Smooth muscle cell (in vitro differentiated cells): ENCODE measurements around the gene SLC9A8. TPM values are rescaled to one million over a fixed set of nuclear protein-coding genes. Genes with fewer than 3 reads are reported as not detected.
A peak's percentile ranks its signal among the peaks of the same experiment; 100 is the strongest.

ENCODE experiments used
- DNase-seq: peaks from one replicate; lab custom pipeline; 2025; ENCODE audit not compliant: unreplicated experiment; lab: John Stamatoyannopoulos, UW
- H2AFZ ChIP-seq: fragments of 200-600 bp; sonication (generic); 2 replicates; pipeline ENCODE4 v1.6.0; 2016; ENCODE audit warnings: antibody characterized with exemption, low read depth, mild to moderate bottlenecking
- H3F3A ChIP-seq: fragments of 200-600 bp; sonication (generic); 2 replicates; pipeline ENCODE4 v1.6.0; 2017; ENCODE audit warnings: antibody characterized with exemption, low read depth
- H3K27ac ChIP-seq: fragments of 200-600 bp; sonication (generic); 2 replicates; pipeline ENCODE4 v1.5.1; 2016; ENCODE audit warnings: low read depth, mild to moderate bottlenecking
- H3K27me3 ChIP-seq: fragments of 200-600 bp; sonication (generic); 2 replicates; pipeline ENCODE4 v1.6.1; 2016; ENCODE audit warnings: low read depth, mild to moderate bottlenecking
- H3K36me3 ChIP-seq: fragments of 200-600 bp; sonication (generic); 2 replicates; pipeline ENCODE4 v1.5.1; 2016; ENCODE audit warnings: low read depth
- H3K4me1 ChIP-seq: fragments of 200-600 bp; sonication (generic); 2 replicates; pipeline ENCODE4 v1.5.1; 2016; ENCODE audit warnings: low read depth
- H3K4me2 ChIP-seq: fragments of 200-600 bp; sonication (generic); 2 replicates; pipeline ENCODE4 v1.6.0; 2016; ENCODE audit warnings: mild to moderate bottlenecking
- H3K4me3 ChIP-seq: fragments of 200-600 bp; sonication (generic); 2 replicates; pipeline ENCODE4 v1.5.1; 2016; ENCODE audit warnings: mild to moderate bottlenecking
- H3K79me2 ChIP-seq: fragments of 200-600 bp; sonication (generic); 2 replicates; pipeline ENCODE4 v1.6.0; 2016; ENCODE audit warnings: low read depth, mild to moderate bottlenecking
- H3K9ac ChIP-seq: fragments of 200-600 bp; sonication (generic); 2 replicates; pipeline ENCODE4 v1.6.0; 2016; ENCODE audit warnings: low read depth
- H3K9me3 ChIP-seq: fragments of 200-600 bp; sonication (generic); replicated peaks from 2 replicates; pipeline ENCODE4 v1.5.1; 2016; ENCODE audit warnings: low read depth
- H4K20me1 ChIP-seq: fragments of 200-600 bp; sonication (generic); 2 replicates; pipeline ENCODE4 v1.6.0; 2016; ENCODE audit warnings: low read depth
- CTCF ChIP-seq: fragments of 200-600 bp; sonication (generic); IDR thresholded peaks from 2 replicates; pipeline ENCODE4 v1.5.1; 2017; ENCODE audit warnings: borderline replicate concordance, mild to moderate bottlenecking, antibody characterized with exemption; ENCODE audit not compliant: insufficient read depth, poor library complexity, severe bottlenecking
- WGBS: methylation state at CpG from one replicate; pipeline ENCODE4 v1.1.7; 2016; ENCODE audit warnings: low lambda C conversion rate; 5-methylcytosine and 5-hydroxymethylcytosine counted together
- polyA plus RNA-seq: library from polyadenylated mRNA; unstranded; fragments of >200 nt; fragmentation: Nextera tagmentation; extraction: Ambion mirVana; gene quantifications from 2 replicates; pipeline ENCODE4 v1.2.1, GENCODE V29; 2016
- total RNA-seq: library from RNA; depleted of rRNA; stranded (reverse); fragments of >200 nt; gene quantifications from 2 replicates; pipeline ENCODE4 v1.2.3, GENCODE V29; 2014

Gene SLC9A8
- total and polyA plus RNA-seq, 2 experiments from 2014 or later, result 2.2 to 4.5 TPM

- H3K27ac ChIP-seq, result peak overlapping the region; percentile 100
- H3K79me2 ChIP-seq, result peaks cover 53% of the 10 kb centered on the region
- no peak for TF ChIP-seq CTCF
- no peaks in the 10 kb centered on the region for H3K9me3 ChIP-seq
- peaks cover 47% of the 10 kb centered on the region for H4K20me1 ChIP-seq
- H3K4me2 ChIP-seq, result peak overlapping the region; percentile 95
- H3F3A ChIP-seq, result peaks cover 5% of the 10 kb centered on the region
- WGBS, result 3% methylated on average over 17 of the region's 23 CpGs
- H2AFZ ChIP-seq, result peak overlapping the region; percentile 97
- no peaks in the 10 kb centered on the region for H3K27me3 ChIP-seq
- H3K9ac ChIP-seq, result peak overlapping the region; percentile 100
- H3K4me1 ChIP-seq, result peaks cover 21% of the 10 kb centered on the region
- H3K4me3 ChIP-seq, result peak overlapping the region; percentile 94
- DNase-seq, result no peak
- H3K36me3 ChIP-seq, result no peaks in the 10 kb centered on the region
Observed at GRCh38 chr20:49915118-49915379, 102.4 kb downstream of the SLC9A8 start.

GRCh38 chr20:49915380-49916145, 102.9 kb downstream of the SLC9A8 start, which contains the start of gene SPATA2:
Gene SPATA2, minus strand, starts transcription at chr20:49915529. Its CDS starts 7,039 bp downstream, at chr20:49908490.
- H3K27me3 ChIP-seq, result no peaks in the 10 kb centered on the region
- H3F3A ChIP-seq, result peaks cover 5% of the 10 kb centered on the region
- peak within 1 kb of the TSS; percentile 94 for H3K4me3 ChIP-seq
- peaks cover 42% of the 10 kb centered on the region for H4K20me1 ChIP-seq
- TF ChIP-seq CTCF, result no peak
- peak within 1 kb of the TSS; percentile 95 for H3K4me2 ChIP-seq
- under 1% methylated on average over 66 of the region's 69 CpGs for WGBS
- peak within 1 kb of the TSS; percentile 100 for H3K9ac ChIP-seq
- no peaks in the 10 kb centered on the region for H3K9me3 ChIP-seq
- peaks cover 21% of the 10 kb centered on the region for H3K4me1 ChIP-seq
- H3K27ac ChIP-seq, result peak within 1 kb of the TSS; percentile 100
- peak; percentile 96 for DNase-seq
- peak within 1 kb of the TSS; percentile 97 for H2AFZ ChIP-seq
- H3K79me2 ChIP-seq, result peaks cover 48% of the 10 kb centered on the region
- H3K36me3 ChIP-seq, result no peaks in the 10 kb centered on the region

GRCh38 chr20:49916146-49917002, 103.7 kb downstream of the SLC9A8 start:
- Histone ChIP-seq H4K20me1 (peaks cover 34% of the 10 kb centered on the region), H3K36me3 (no peaks in the 10 kb centered on the region), H3F3A (peaks cover 5% of the 10 kb centered on the region), H3K9me3 (no peaks in the 10 kb centered on the region), H3K79me2 (peaks cover 39% of the 10 kb centered on the region), H3K4me3 (peak overlapping the region; percentile 94), H3K9ac (peak overlapping the region; percentile 100), H2AFZ (peak overlapping the region; percentile 97), H3K27ac (peak overlapping the region; percentile 100), H3K4me1 (peaks cover 21% of the 10 kb centered on the region), H3K27me3 (no peaks in the 10 kb centered on the region), H3K4me2 (peak overlapping the region; percentile 95)
- no peak for TF ChIP-seq CTCF
- DNase-seq, result no peak
- WGBS, result 64% methylated on average over 18 of the region's 19 CpGs
